Measurements from ENCODE around the gene DMBX1. TPM values are rescaled to one million over a fixed set of nuclear protein-coding genes. Genes with fewer than 3 reads are reported as not detected.
A peak's percentile ranks its signal among the peaks of the same experiment; 100 is the strongest.

DMBX1 gene
- total RNA-seq, 2 experiments from 2014 or later, result not detected

DNA sequence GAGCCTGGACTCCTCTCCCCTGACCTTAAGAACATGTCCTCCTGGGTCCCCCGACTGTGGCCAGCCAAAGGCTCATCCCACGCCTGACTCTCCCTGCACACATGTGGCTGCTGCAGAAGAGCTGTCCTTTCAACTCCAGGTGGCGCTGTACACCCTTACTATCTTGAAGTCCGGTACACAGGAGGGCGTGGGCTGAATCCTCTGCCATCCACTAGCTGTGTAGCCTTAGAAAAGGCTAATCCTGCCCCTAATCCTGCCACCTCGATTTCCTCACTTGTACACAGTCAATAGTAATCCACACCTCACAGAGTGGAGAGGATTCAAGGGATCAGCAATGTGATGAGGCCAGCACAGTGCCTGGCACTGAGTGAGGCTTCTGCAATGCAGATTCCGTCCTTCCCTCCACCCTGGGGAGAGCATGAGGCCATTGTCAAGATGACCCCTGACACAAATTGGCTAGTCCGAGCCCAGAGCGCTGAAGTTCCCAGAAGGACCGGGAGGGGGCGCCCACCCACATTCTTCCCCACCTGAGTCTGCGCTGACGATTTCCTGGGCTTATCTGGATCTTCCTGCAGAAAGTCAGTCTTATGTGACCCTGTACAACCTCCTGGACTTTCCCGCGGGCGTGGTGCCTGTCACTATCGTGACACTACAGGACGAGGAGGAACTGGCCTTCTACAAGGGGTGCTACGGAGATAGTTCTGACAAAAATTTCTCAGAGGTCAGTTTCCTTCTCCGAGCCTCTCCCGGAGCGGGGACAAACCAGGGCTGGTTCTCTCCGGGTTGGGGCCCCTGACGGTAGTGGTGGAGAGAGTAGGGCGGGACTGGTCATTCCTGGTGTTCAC is 47.1 kb upstream of the DMBX1 start:
- Histone ChIP-seq H3K79me2 (ENCODE audit: insufficient read depth, low read depth, low read length) (no peaks in the 10 kb centered on the region), H3K9me3 (ENCODE audit: low read length) (no peaks in the 10 kb centered on the region), H2AFZ (ENCODE audit: low read length) (no peak overlapping the region), H4K20me1 (ENCODE audit: insufficient read depth, low read length) (no peaks in the 10 kb centered on the region), H3K4me2 (ENCODE audit: low read length) (peak overlapping the region; percentile 38; the same call in 1 of the 2 replicates), H3K27ac (ENCODE audit: low read depth, low read length, poor library complexity, severe bottlenecking) (no peak overlapping the region), H3K4me3 (ENCODE audit: low read depth, low read length, poor library complexity, severe bottlenecking) (no peak overlapping the region), H3K4me1 (ENCODE audit: insufficient read depth, low read length, poor library complexity, severe bottlenecking) (peaks cover 4% of the 10 kb centered on the region), H3K9me2 (ENCODE audit: insufficient read depth, low read length) (no peaks in the 10 kb centered on the region), H3K36me3 (ENCODE audit: insufficient read depth, low read length) (no peaks in the 10 kb centered on the region)
- intact Hi-C loops (cut with micrococcal nuclease; ENCODE audit: unreplicated experiment), result loop anchor here (1.0 kb wide), 1 partner anchor 86 kb away; no protein-coding TSS in a partner anchor
- DNase-seq (ENCODE audit: low spot score), result peak; percentile 70
- no TSS peak for BruUV-seq (replicated peaks)
- no peak for TF ChIP-seq EZH2phosphoT487 (IDR thresholded peaks at IDR 0.05; ENCODE audit: borderline replicate concordance, low read depth, low read length)
- TF ChIP-seq, protein P1, sequence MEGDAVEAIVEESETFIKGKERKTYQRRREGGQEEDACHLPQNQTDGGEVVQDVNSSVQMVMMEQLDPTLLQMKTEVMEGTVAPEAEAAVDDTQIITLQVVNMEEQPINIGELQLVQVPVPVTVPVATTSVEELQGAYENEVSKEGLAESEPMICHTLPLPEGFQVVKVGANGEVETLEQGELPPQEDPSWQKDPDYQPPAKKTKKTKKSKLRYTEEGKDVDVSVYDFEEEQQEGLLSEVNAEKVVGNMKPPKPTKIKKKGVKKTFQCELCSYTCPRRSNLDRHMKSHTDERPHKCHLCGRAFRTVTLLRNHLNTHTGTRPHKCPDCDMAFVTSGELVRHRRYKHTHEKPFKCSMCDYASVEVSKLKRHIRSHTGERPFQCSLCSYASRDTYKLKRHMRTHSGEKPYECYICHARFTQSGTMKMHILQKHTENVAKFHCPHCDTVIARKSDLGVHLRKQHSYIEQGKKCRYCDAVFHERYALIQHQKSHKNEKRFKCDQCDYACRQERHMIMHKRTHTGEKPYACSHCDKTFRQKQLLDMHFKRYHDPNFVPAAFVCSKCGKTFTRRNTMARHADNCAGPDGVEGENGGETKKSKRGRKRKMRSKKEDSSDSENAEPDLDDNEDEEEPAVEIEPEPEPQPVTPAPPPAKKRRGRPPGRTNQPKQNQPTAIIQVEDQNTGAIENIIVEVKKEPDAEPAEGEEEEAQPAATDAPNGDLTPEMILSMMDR (conservative IDR thresholded peaks at IDR 0.05; ENCODE audit: low read length), result peak; percentile 89
- POLR2A ChIA-PET, result no interaction called here
- CTCF ChIA-PET (ENCODE audit: unreplicated experiment), result interaction anchor here (1.0 to 1.1 kb wide), 2 partner anchors 9 to 24 kb away, joined by 3 to 4 read pairs; no protein-coding TSS in a partner anchor

DNA sequence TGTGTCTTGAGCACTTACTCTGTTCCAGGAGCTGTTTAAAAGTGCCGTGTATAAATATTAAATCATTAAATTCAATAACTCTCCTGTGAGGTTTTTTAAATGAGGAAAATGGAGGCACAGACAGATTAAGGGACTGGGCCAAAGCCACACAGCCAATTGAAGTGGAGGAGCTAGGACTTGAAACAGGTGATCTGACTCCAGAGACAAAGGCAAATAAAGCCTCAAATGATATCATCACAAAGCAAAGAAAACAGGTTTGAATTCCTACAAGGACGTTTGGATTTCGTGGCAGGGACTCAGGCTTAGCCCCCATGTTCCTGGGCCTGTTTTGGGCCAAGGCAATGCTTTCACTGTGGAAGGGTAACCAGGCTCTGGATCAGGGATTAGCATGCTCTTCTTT is 45.2 kb upstream of the DMBX1 start:
- Histone ChIP-seq H3K4me2 (ENCODE audit: low read length) (no peak overlapping the region), H3K79me2 (ENCODE audit: insufficient read depth, low read depth, low read length) (no peaks in the 10 kb centered on the region), H4K20me1 (ENCODE audit: insufficient read depth, low read length) (no peaks in the 10 kb centered on the region), H2AFZ (ENCODE audit: low read length) (no peak overlapping the region), H3K9me2 (ENCODE audit: insufficient read depth, low read length) (no peaks in the 10 kb centered on the region), H3K4me3 (ENCODE audit: low read depth, low read length, poor library complexity, severe bottlenecking) (no peak overlapping the region), H3K4me1 (ENCODE audit: insufficient read depth, low read length, poor library complexity, severe bottlenecking) (peaks cover 4% of the 10 kb centered on the region), H3K36me3 (ENCODE audit: insufficient read depth, low read length) (no peaks in the 10 kb centered on the region), H3K27ac (ENCODE audit: low read depth, low read length, poor library complexity, severe bottlenecking) (no peak overlapping the region), H3K9me3 (ENCODE audit: low read length) (no peaks in the 10 kb centered on the region)
- TF ChIP-seq EZH2phosphoT487 (IDR thresholded peaks at IDR 0.05; ENCODE audit: borderline replicate concordance, low read depth, low read length), result no peak
- CTCF ChIA-PET (ENCODE audit: unreplicated experiment), result no interaction called here
- POLR2A ChIA-PET, result no interaction called here
- DNase-seq (ENCODE audit: low spot score), result no peak
- intact Hi-C loops (cut with micrococcal nuclease; ENCODE audit: unreplicated experiment), result no loop called here
- no TSS peak for BruUV-seq (replicated peaks)

DNA sequence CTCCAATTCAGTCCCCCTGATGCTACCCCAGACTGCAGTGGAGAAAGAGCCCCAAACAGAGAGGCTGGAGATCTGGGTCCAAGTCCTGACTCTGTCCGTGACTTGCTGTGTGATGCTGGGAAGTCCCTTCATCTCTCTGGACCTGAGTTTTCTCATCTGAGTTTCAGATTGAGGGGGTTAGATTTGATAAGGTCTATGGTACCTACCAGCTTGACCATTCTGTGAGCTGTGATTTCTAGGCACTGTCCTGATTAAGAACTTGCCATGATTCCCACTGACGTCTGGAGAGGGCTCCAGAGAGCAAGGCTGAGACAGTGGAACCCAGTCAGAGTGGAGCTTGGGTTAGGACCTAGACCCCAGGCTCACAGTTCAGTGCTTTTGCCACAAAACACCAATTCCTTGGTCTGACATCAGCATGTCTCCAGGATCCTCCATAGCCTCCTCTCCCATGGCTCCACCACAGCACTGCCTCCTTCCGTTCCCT is 43.8 kb upstream of the DMBX1 start:
- H3K9me2 ChIP-seq (ENCODE audit: insufficient read depth, low read length), result no peaks in the 10 kb centered on the region
- no peak overlapping the region for H2AFZ ChIP-seq (ENCODE audit: low read length)
- peaks cover 4% of the 10 kb centered on the region for H3K4me1 ChIP-seq (ENCODE audit: insufficient read depth, low read length, poor library complexity, severe bottlenecking)
- H3K79me2 ChIP-seq (ENCODE audit: insufficient read depth, low read depth, low read length), result no peaks in the 10 kb centered on the region
- no peak overlapping the region for H3K4me2 ChIP-seq (ENCODE audit: low read length)
- TF ChIP-seq, protein P1 (conservative IDR thresholded peaks at IDR 0.05; ENCODE audit: low read length), result 0 out of 2 replicates have a peak, but pooled peaks have one; percentile 22
- TF ChIP-seq EZH2phosphoT487 (IDR thresholded peaks at IDR 0.05; ENCODE audit: borderline replicate concordance, low read depth, low read length), result no peak
- intact Hi-C loops (cut with micrococcal nuclease; ENCODE audit: unreplicated experiment), result loop anchor here (2.0 to 5.0 kb wide), 2 partner anchors 31 to 281 kb away; no protein-coding TSS in a partner anchor
- H4K20me1 ChIP-seq (ENCODE audit: insufficient read depth, low read length), result no peaks in the 10 kb centered on the region
- DNase-seq (ENCODE audit: low spot score), result no peak
- POLR2A ChIA-PET, result no interaction called here
- no peak overlapping the region for H3K4me3 ChIP-seq (ENCODE audit: low read depth, low read length, poor library complexity, severe bottlenecking)
- no peak overlapping the region for H3K27ac ChIP-seq (ENCODE audit: low read depth, low read length, poor library complexity, severe bottlenecking)
- CTCF ChIA-PET (ENCODE audit: unreplicated experiment), result no interaction called here
- no TSS peak for BruUV-seq (replicated peaks)
- H3K9me3 ChIP-seq (ENCODE audit: low read length), result no peaks in the 10 kb centered on the region
- no peaks in the 10 kb centered on the region for H3K36me3 ChIP-seq (ENCODE audit: insufficient read depth, low read length)

Data from OCI-LY7 (cell line).